ENCODE measurements around the gene MACC1.

The MACC1 gene

GRCh38 chr7:20219446-20220292 is 2.5 kb upstream of the MACC1 start:
- DNase-seq (ENCODE audit: low read depth) = peak; percentile 95
- no peak for TF ChIP-seq CTCF (conservative IDR thresholded peaks at IDR 0.05; ENCODE audit: control insufficient read depth, insufficient read depth, low read depth, low read length)
- no peak overlapping the region for H3K4me3 ChIP-seq (ENCODE audit: control insufficient read depth, low read depth, low read length)

- no peak for DNase-seq (ENCODE audit: low read depth)
- H3K4me3 ChIP-seq (ENCODE audit: control insufficient read depth, low read depth, low read length) = no peak overlapping the region
- no peak for TF ChIP-seq CTCF (conservative IDR thresholded peaks at IDR 0.05; ENCODE audit: control insufficient read depth, insufficient read depth, low read depth, low read length)
These were observed 1.9 kb upstream of the MACC1 start for GRCh38 chr7:20219062-20219445.

DNA sequence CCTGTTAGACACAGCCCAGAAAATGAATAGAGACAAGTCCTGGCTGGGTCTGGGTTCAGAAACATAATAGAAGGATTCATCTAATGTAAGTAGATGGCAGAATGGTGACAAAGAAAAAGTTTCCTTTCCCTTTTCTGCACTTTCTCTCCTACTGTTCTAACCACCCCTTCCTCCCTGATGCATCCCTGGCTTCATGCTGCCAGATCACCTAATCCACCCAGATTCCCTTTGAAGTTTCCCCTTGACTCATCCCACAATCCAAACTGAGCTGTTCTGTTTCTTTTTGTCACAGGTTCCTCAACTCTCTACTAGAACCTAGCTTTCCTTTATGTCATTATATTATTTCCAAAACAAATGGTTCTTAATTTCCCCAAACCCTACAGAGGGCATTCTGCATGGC is 1.1 kb upstream of the MACC1 start:
- H3K4me3 ChIP-seq (ENCODE audit: control insufficient read depth, low read depth, low read length) = no peak overlapping the region
- TF ChIP-seq CTCF (conservative IDR thresholded peaks at IDR 0.05; ENCODE audit: control insufficient read depth, insufficient read depth, low read depth, low read length) = no peak
- DNase-seq (ENCODE audit: low read depth) = no peak

- no peak for TF ChIP-seq CTCF (conservative IDR thresholded peaks at IDR 0.05; ENCODE audit: control insufficient read depth, insufficient read depth, low read depth, low read length)
- H3K4me3 ChIP-seq (ENCODE audit: control insufficient read depth, low read depth, low read length) = no peak overlapping the region
- no peak for DNase-seq (ENCODE audit: low read depth)
These were observed 663 bp downstream of the MACC1 start for GRCh38 chr7:20216406-20217036.

DNA sequence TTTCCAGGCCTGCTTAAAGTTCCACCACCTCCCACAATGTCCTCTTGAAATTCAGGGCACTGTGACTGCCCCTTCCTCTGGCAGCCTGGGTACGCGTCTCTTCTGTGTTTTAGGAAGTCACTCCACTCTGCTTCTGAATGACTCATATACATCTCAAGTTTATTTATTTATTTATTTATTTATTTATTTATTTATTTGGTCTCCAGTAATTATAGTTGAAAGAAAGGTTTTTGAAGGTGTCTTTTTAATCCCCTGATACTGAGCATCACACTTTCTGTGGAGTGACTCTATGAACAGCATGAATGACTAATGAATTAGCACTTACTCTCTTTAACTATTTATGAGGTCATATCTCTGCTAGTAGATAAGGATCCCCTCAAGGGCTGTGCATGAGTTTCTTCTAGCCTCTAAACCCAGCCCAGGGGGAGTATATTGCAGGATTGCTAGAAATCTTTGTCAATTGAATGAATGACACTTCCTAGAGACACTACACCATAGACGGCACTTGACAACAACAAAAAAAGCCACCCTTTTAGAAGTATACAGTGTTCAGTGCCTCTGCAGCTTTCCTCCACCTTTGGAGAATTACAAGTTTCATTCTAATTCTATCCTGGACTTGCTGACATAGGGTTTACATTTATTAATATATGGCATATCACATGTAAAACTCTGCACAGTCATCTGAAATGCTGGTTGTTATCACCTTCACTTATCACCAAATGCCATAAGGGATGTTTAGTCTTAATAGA is 2.1 kb downstream of the MACC1 start:
- no peak overlapping the region for H3K4me3 ChIP-seq (ENCODE audit: control insufficient read depth, low read depth, low read length)
- TF ChIP-seq CTCF (conservative IDR thresholded peaks at IDR 0.05; ENCODE audit: control insufficient read depth, insufficient read depth, low read depth, low read length) = no peak

DNA sequence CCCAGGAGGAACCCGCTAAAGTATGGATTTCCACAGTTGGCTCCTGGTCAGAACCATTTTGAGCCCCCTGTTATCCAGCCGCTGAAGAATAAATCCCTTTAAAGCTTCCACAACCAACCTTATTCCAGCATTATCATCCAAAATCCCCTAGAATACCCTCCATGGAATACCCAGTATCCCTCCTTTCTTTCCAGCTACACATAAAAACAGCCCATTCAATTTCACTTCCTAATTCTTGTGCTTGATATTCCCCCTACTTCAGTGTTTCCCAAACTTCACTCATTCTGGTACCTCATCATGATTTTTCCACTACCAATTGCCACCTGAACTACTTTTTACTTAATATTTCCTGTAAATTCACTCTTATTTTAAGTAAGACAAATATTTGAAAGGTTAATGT is 3.1 kb downstream of the MACC1 start:
- TF ChIP-seq CTCF (conservative IDR thresholded peaks at IDR 0.05; ENCODE audit: control insufficient read depth, insufficient read depth, low read depth, low read length) = no peak
- DNase-seq (ENCODE audit: low read depth) = no peak
- H3K4me3 ChIP-seq (ENCODE audit: control insufficient read depth, low read depth, low read length) = no peak overlapping the region

More for the DNA sequence above, 2.1 kb downstream of the MACC1 start:
- no peak for DNase-seq (ENCODE audit: low read depth)

Measured in fibroblast of mammary gland (primary cell).